ENCODE results near the gene KRTAP2-2.

DNA sequence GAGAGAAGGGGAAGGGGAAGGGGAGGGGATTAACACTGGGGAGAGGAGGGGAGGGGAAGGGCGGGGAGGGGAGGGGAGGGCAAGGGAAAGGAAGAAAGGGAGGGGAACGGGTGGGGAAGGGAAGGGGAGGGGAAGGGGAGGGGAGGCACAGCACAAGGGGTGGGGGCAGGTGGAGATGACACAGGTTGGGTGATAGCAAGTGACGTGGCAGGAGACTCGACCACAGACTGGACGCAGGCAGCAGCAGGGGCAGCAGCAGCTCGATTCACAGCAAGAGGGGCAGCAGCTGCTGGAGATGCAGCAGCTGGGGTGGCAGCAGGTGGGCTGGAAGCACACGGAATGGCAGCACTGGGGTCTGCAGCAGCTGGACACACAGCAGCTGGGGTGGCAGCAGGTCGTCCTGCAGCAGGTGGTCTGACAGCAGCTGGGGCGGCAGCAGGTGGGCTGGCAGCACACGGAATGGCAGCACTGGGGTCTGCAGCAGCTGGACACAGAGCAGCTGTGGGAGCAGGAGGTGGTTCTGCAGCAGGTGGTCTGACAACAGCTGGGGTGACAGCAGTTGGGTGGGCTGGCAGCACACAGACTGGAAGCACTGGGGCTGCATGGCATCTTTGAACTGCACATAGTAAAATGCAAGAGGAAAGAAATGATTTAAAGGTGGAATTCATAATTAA, 46.7 kb upstream of the KRTAP2-2 start, which contains the start of gene KRTAP4-16:
- TF ChIP-seq CTCF (IDR thresholded peaks at IDR 0.05), result no peak
- TF ChIP-seq POLR2A (IDR thresholded peaks at IDR 0.05), result no peak

Measured in testis (tissue), 2 donors.